Stimulated activated CD8-positive, alpha-beta memory T cell treated with anti-CD3 and anti-CD28 coated beads, Interleukin-15, amount 100 ng/mL, for 1 hour (primary cell): ENCODE measurements around the gene STK33.

ENCODE experiments used
- DNase-seq: peaks from one replicate; pipeline ENCODE4 v3.0.0-alpha.2; 2020; ENCODE audit warnings: low read depth

STK33 gene

DNA sequence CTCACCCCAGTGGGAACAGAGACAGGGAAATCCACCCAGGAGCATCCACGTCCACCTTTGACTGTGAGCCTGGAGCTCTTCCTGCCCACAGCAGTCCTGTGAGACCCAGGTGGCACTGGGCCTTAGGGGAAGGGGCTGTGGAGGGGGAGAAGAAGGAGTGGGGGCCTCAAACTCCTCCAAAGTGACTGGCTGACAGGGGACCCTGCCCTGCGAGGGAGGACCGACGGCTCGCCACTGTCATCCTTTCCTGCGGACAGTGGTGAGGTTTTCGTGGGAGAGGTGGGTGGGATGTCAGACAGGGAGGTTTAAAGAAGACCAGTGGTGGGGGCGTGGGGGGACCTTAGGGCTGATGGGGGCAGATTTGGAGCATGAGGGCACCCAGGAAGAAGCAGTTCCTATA lies 237.8 kb downstream of the STK33 start:
- DNase-seq, result no peak

DNA sequence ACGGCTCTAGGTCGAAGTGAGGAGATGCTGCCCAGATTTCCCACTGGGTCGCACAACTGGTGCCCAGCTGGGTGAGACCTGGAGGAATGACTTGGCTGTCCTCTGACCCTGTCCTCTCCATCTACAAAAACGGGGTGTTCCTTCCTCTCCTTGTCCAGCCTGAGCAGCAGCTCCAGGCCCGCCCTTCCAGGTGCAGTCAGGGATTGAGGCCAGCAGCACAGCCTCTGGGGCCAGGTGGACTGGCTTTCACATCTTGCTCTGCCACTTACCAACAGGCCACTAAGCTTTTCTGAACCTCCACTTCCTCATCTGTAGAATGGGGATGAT lies 238.6 kb downstream of the STK33 start:
- no peak for DNase-seq

DNA sequence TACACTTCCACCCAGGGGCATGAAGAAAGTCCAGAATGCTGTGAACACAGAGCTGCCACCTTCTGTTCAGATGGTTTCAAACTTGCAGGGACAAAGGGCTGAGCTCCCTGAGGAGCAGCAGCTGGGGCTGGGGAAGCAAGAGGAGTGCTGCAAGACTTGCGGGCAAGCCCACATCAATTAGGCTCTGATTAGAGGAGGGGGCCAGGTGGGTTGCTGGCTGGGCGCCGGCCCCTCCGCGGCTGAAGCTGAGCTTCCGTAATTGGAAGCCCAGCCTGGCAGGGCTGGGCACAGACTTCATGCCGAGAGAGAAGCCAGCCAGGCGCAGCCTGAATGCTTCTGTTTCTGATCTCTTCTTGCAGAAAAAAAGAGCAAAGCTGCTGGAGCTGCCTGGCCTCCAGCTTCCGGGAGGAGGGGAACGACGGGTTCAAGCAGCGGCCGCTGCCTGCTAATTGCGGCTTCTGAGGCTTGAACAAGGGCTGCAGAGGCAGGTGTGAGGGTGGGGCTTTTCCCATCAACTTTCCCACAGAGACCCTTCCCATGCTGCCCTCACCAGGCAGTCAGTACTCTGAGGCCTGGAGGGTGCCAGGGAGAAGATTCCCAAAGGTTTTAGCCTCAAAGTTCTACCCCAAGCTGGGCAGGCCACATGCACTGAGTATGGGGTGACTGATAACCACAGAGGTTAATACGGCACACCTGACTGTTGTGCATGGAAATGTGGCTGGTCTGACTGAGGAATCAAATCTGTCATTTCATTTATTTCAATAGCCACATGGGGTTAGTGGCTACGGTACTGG lies 239.2 kb downstream of the STK33 start:
- DNase-seq, result no peak

DNA sequence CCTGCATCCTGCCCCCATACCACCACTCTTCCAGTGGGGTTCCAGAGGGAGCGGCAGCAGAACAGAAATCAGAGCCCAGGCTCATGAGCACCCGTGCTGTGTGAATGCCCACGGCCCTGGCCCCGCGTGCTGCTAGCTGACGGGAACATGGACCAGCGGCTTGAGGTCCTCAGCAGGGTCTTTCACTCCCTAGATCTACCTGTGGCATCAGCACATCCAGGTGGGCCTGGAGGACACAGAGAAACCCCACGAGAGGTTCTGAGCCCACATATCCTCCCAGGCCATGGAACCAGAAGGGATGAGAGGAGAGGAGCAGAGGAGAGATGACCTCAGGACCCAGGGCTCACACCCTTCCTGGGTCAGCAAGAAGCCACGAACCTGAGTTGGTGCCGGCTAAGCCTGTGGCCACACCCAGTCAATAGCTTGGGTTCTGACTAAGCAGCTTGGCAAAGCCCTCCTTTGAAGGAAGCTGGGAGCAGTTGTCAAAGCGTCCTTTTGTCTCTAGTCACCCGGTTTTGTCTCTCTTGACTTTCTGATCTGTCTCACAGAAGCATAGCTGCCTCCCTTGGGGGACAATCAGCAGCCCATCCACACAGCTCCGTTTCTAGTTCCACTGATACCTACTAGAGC lies 241.0 kb downstream of the STK33 start:
- no peak for DNase-seq

DNA sequence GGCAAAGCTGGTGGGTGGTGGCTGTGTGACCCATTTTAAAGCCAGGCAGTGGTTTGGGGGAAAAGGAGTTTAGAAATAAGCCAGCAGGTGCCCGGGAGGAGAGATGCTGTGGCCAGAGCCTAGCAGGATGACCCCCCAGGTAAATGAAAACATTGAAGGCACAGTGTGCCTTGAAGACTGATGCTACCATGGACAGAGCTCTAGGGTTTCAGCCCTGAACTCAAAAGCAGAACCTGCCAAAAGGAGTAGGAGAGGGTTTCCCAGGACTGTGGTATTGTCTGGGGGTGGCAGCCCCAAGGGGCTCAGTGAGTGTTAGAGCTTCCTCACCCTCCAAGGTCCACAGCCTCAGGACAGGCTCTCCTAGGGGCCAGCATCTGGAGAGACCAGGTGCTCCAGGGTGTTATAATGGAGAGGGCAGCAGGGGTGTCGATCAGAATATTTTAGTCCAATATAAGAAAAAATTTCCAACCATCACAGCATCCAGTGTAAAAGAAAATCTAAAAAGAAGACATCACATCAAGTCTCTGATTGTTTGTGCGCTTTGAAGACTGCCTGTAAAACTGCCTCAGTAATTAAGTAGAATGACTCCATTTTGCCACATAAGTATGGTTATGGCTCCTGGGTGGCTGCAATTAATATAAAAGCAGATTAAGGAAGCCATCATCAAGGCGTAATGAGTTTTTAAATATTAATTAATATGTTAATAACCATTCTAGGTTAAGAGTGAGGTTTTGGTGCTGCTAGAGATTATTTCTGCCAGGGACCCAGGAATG lies 241.7 kb downstream of the STK33 start:
- DNase-seq, result no peak

DNA sequence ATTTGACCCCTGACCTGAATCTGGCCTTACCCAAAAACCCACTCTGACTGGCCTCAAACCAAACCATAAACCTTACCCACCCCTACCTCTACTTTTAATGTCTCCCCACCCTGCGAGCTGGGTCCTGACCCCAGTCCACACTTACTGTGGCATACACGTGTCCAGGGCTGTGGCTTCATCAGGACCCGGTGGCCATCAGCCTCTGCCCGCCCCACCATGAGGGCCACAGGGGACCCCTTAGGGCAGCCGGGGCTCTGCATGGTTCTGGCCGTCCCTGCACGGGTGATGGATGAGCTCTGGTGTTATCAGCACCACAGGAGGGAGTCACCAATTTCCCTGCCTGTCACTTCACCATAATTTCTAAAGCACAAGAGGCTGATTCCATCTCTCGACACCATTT lies 242.8 kb downstream of the STK33 start:
- no peak for DNase-seq

DNA sequence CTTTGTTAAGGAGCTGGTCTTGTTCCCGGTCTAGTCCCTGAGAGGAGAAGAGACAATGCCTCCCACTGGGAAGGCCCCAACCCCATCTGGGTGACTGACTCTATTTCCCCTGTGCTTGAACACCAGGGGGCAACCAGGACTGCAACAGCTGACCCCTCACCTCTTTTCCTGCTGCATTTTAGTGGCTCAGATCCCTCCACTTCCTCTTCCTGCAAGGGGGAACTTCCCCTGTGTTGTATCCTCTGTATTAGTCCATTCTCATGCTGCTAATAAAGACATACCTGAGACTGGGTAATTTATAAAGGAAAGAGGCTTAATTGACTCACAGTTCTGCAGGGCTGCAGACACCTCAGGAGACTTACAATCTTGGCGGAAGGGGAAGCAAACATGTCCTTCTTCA lies 246.1 kb downstream of the STK33 start:
- no peak for DNase-seq

DNA sequence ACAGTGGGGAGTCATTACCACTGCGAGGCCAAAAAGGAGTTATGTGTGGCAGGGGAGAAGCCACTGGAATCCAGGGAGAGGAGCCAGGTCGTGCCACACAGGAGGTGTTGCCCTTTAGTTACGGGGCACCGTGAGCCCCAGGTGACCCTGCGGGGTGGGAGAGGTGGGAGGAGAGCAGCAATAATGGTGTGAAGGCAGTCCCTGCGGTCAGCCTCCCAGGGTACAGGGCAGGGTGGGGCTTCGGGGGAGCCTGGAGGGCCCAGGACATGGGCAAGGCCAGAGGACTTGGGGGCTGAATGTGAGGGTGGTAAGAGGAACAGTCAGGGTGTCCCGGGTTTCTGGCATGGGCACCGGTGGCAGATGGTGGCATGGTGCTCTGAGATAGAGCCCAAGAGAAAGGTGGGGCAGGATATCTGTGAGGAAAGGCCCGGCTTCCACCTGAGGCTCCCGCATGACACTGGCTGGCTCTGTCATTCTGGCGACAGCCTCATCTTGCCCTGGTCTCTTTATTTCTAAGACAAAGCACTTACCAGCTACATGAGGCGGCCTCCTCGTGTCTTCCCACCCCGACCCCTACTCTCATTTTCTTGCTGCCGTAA lies 247.8 kb downstream of the STK33 start:
- DNase-seq, result no peak

DNA sequence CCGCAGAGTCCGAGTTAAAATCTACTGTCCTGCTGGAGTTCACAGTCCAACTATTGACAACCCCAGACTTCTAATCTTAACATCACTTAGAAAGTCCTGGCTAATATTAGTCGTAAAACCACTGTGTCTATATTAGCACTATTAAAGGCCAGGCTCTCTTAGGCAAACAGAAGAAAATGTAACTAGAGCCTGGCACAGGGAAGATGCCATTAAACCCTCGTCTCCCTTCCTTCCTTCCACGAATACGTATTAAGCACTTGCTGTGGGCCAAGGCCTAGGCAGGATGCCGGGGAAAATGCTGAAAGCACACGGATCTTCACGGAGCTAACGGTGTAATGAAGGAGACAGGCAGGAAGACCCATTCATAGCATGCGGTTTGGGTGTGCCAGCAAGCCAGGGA lies 248.8 kb downstream of the STK33 start:
- DNase-seq, result no peak

DNA sequence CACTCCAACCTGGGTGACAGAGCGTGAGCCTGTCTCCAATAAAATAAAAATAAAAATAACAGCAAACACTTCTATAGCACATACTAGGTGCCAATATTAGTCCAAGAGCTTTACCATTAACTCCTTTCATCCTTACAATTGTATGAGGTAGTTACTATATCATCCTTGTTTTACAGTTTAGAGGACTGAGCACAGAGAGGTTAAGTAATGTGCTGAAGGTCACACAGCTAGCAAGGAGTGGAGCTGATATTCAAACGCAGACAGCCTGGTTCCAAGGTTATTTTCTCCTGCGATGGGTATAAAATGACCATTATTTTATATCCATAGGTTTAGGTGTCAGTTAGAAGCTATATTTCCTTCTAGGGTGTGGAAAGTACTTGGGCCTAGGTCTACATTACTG lies 249.7 kb downstream of the STK33 start:
- no peak for DNase-seq

DNA sequence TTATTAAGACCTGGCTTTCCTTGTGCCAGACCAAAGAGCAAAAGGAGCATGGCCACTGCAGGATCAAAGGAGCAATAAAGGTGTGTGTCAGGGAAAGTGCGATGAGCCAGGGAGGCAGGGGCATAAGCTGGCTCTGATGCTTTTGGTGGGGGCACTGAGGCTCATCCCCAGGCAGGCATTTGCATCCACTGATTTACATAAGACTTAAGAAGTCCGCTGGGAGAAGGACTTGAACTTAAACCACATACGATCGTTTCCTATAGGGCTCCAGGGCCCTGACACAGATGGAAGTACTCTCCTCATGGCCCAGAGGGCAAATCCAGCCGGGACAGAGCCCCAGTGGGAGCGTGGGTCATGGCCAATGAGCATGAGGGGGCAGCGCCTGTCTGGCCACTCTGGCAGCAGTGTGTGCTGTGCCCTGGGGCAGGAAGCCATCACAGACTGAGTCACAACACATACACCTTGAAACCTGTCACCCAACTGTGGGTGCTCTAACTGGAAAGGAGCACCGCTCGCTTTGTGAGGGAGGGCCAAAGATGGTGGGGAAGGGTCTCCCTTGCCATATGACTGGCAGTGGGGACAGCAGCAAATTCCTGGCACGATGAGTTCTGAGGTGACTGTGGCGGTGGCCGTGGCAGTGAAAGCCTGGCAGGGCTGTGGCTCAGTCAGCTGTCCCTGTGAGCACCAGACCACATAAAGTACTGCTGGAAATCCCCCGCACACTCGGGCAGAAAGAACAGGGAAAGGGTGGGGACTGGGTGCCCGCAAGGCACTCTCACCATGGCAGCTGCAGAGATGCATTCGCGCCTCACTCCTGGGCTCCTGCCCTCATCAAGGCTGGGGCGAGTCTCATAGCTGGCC lies 251.0 kb downstream of the STK33 start:
- DNase-seq, result no peak

DNA sequence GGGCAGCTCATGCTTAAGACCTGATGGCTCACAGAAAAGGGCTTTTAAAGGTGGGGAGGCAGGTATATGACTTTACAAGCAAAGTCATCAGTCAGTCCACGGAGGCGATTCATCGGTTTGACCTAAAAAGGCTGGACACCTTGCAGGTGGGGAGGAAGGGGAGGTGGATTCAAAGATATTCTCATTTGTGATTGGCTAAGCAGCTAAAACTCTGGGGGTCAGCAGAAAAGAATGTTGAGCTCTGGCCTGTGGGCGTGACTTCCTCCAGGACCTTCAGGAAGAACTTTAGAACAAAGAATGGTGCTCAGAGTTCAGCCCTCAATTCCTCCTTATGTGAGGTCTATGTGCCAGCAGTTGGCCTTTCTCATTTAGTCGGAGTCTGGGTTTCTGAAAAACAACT lies 252.0 kb downstream of the STK33 start:
- DNase-seq, result no peak
